HepG2 (cell line): ENCODE results near the gene CAMSAP3. TPM values are rescaled to one million over a fixed set of nuclear protein-coding genes. Genes with fewer than 3 reads are reported as not detected.

Experiments used
- ARNT2 ChIP-seq: sonication (generic); formaldehyde crosslinking; IDR thresholded peaks from 2 replicates; pipeline ENCODE4 v1.8.0; 2022; ENCODE audit warnings: mild to moderate bottlenecking, low read depth, missing genetic modification reagents, moderate library complexity
- CEBPG ChIP-seq: IDR thresholded peaks from 2 replicates; pipeline ENCODE4 v1.6.1; 2016
- HHEX ChIP-seq: IDR thresholded peaks from 2 replicates; pipeline ENCODE4 v1.6.1; 2016; ENCODE audit warnings: control low read depth
- LCORL ChIP-seq, 2 experiments: fragments of 450-650 bp in 1 of 2; sonication (generic) in 1 of 2; formaldehyde crosslinking in 1 of 2; IDR thresholded peaks; 2 replicates each; pipeline versions ENCODE4 v1.5.0 to v1.6.1; 2017 to 2020; ENCODE audit warnings: antibody characterized with exemption in 1 of 2, missing genetic modification reagents in 1 of 2
- NR2F6 ChIP-seq, 2 experiments: IDR thresholded peaks; 2 replicates each; pipeline ENCODE4 v1.6.1; 2016; ENCODE audit warnings: antibody characterized with exemption in 1 of 2, mild to moderate bottlenecking in 1 of 2
- PAX8 ChIP-seq: sonication (generic); formaldehyde crosslinking; IDR thresholded peaks from 2 replicates; pipeline ENCODE4 v1.8.0; 2022; ENCODE audit warnings: mild to moderate bottlenecking, missing genetic modification reagents, borderline replicate concordance
- TEAD2 ChIP-seq: sonication (generic); formaldehyde crosslinking; IDR thresholded peaks from 2 replicates; pipeline ENCODE4 v1.9.0; 2021; ENCODE audit warnings: missing genetic modification reagents
- TEAD3 ChIP-seq: optimal IDR thresholded peaks from 2 replicates; pipeline ENCODE3; 2016; ENCODE audit warnings: borderline replicate concordance
- ZFP37 ChIP-seq: sonication (generic); formaldehyde crosslinking; IDR thresholded peaks from 2 replicates; pipeline ENCODE4 v1.4.0; 2020; ENCODE audit warnings: missing genetic modification reagents, borderline replicate concordance
- ZMYM2 ChIP-seq: sonication (generic); formaldehyde crosslinking; IDR thresholded peaks from 2 replicates; pipeline ENCODE4 v1.8.0; 2022; ENCODE audit warnings: mild to moderate bottlenecking, missing genetic modification reagents
- ZNF230 ChIP-seq: sonication (generic); formaldehyde crosslinking; IDR thresholded peaks from 2 replicates; pipeline ENCODE4 v1.4.0; 2020; ENCODE audit warnings: mild to moderate bottlenecking, missing genetic modification reagents
- ZNF772 ChIP-seq: sonication (generic); formaldehyde crosslinking; IDR thresholded peaks from 2 replicates; pipeline ENCODE4 v1.5.0; 2020; ENCODE audit warnings: mild to moderate bottlenecking, missing genetic modification reagents
- polyA plus RNA-seq, 8 experiments: library from polyadenylated mRNA; depleted of rRNA in 3 of 8; stranded (reverse) in 7 of 8; unstranded in 1 of 8; fragments of >200 nt; fragmentation: Illumina TruSeq in 4 of 8; extraction: Trizol in 4 of 8; gene quantifications; 2 replicates each; pipeline versions ENCODE4 v1.2.1 to v1.2.3, GENCODE V29; 2011 to 2016; ENCODE audit warnings: low read depth in 4 of 8, missing spikeins in 1 of 8, mixed read lengths in 1 of 8; ENCODE audit not compliant: insufficient read depth in 1 of 8
- total RNA-seq, 5 experiments: library from RNA; depleted of rRNA; stranded (reverse); fragments of >200 nt; fragmentation: Illumina TruSeq; extraction: Trizol; gene quantifications; 2 replicates each; pipeline ENCODE4 v1.2.3, GENCODE V29; 2016; ENCODE audit warnings: low read depth in 1 of 5
- TF ChIP-seq, protein P1 (sequence below): sonication (generic); formaldehyde crosslinking; IDR thresholded peaks from 2 replicates; pipeline ENCODE4 v1.5.0; 2020; ENCODE audit warnings: missing genetic modification reagents
- TF ChIP-seq, protein P2 (sequence below): IDR thresholded peaks from 2 replicates; pipeline ENCODE4 v1.6.1; 2016; ENCODE audit warnings: low read depth, missing genetic modification reagents, missing compliant biosample characterization
- TF ChIP-seq, protein P3 (sequence below): sonication (generic); formaldehyde crosslinking; IDR thresholded peaks from 2 replicates; pipeline ENCODE4 v1.8.1; 2023; ENCODE audit warnings: mild to moderate bottlenecking, missing genetic modification reagents
- TF ChIP-seq, protein P4 (sequence below): IDR thresholded peaks from 2 replicates; pipeline ENCODE4 v1.6.1; 2016
- TF ChIP-seq, protein P5 (sequence below): sonication (generic); formaldehyde crosslinking; IDR thresholded peaks from 2 replicates; pipeline ENCODE4 v1.8.1; 2023; ENCODE audit warnings: mild to moderate bottlenecking, missing genetic modification reagents, borderline replicate concordance
- TF ChIP-seq, protein P6 (sequence below): sonication (generic); formaldehyde crosslinking; IDR thresholded peaks from 2 replicates; pipeline ENCODE4 v1.8.1; 2023; ENCODE audit warnings: mild to moderate bottlenecking, inconsistent platforms, moderate library complexity, missing genetic modification reagents, borderline replicate concordance
- TF ChIP-seq, protein P7 (sequence below): IDR thresholded peaks from 2 replicates; pipeline ENCODE4 v1.6.1; 2016; ENCODE audit warnings: missing genetic modification reagents, missing compliant biosample characterization

The CAMSAP3 gene
- total and polyA plus RNA-seq, 2 of the 13 experiments (the other 11 are each of a cell fraction or from before 2014, with no cell fraction given), result 10.8 to 11.8 TPM

DNA sequence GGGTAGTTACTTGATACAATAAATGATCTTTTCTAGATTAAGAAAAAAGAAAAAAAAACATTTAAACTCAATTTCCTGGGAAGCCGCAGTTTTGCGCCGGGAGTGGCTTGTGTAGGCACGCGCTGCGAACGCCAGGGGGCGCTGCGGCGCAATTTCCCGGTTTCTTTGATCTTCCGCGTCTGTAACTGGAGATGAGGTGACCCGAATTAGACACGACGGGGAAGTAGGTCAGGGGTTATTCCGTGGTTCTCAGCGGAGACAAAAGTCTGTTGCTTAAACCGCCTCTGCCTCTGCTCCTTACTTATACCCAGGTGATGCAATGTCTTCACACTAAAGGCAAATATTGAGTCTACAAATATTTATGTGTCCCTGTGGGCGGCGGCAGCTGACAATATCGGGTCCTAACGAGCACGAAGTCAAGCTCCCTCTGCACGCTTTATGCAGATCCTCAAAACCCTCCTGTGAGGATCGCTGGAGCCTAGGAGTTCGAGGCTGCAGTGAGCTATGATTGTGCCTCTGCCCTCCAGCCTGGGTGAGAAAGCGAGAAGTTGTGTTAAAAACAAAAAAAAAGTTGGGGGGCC, 56.5 kb downstream of the CAMSAP3 start (continued):
- TF ChIP-seq, protein P1, sequence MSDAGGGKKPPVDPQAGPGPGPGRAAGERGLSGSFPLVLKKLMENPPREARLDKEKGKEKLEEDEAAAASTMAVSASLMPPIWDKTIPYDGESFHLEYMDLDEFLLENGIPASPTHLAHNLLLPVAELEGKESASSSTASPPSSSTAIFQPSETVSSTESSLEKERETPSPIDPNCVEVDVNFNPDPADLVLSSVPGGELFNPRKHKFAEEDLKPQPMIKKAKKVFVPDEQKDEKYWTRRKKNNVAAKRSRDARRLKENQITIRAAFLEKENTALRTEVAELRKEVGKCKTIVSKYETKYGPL, result no peak
- TF ChIP-seq NR2F6 (IDR thresholded peaks at IDR 0.05), result peak; percentile 87
- peak; percentile 86 for TF ChIP-seq NR2F6 (CRISPR knock-in tag; IDR thresholded peaks at IDR 0.05)
- TF ChIP-seq, protein P2, sequence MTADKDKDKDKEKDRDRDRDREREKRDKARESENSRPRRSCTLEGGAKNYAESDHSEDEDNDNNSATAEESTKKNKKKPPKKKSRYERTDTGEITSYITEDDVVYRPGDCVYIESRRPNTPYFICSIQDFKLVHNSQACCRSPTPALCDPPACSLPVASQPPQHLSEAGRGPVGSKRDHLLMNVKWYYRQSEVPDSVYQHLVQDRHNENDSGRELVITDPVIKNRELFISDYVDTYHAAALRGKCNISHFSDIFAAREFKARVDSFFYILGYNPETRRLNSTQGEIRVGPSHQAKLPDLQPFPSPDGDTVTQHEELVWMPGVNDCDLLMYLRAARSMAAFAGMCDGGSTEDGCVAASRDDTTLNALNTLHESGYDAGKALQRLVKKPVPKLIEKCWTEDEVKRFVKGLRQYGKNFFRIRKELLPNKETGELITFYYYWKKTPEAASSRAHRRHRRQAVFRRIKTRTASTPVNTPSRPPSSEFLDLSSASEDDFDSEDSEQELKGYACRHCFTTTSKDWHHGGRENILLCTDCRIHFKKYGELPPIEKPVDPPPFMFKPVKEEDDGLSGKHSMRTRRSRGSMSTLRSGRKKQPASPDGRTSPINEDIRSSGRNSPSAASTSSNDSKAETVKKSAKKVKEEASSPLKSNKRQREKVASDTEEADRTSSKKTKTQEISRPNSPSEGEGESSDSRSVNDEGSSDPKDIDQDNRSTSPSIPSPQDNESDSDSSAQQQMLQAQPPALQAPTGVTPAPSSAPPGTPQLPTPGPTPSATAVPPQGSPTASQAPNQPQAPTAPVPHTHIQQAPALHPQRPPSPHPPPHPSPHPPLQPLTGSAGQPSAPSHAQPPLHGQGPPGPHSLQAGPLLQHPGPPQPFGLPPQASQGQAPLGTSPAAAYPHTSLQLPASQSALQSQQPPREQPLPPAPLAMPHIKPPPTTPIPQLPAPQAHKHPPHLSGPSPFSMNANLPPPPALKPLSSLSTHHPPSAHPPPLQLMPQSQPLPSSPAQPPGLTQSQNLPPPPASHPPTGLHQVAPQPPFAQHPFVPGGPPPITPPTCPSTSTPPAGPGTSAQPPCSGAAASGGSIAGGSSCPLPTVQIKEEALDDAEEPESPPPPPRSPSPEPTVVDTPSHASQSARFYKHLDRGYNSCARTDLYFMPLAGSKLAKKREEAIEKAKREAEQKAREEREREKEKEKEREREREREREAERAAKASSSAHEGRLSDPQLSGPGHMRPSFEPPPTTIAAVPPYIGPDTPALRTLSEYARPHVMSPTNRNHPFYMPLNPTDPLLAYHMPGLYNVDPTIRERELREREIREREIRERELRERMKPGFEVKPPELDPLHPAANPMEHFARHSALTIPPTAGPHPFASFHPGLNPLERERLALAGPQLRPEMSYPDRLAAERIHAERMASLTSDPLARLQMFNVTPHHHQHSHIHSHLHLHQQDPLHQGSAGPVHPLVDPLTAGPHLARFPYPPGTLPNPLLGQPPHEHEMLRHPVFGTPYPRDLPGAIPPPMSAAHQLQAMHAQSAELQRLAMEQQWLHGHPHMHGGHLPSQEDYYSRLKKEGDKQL (CRISPR knock-in tag), result peak; percentile 88; the same call in 1 of the 2 replicates
- TF ChIP-seq, protein P3, sequence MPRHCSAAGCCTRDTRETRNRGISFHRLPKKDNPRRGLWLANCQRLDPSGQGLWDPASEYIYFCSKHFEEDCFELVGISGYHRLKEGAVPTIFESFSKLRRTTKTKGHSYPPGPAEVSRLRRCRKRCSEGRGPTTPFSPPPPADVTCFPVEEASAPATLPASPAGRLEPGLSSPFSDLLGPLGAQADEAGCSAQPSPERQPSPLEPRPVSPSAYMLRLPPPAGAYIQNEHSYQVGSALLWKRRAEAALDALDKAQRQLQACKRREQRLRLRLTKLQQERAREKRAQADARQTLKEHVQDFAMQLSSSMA (CRISPR knock-in tag), result no peak; the same call in 1 of the 2 replicates
- TF ChIP-seq ZMYM2 (CRISPR knock-in tag), result peak; percentile 90
- 0 out of 2 replicates have a peak, but pooled peaks have one; percentile 59 for TF ChIP-seq ZNF772 (CRISPR knock-in tag)
- TF ChIP-seq TEAD3, result peak; percentile 76
- TF ChIP-seq TEAD2 (CRISPR knock-in tag), result no peak
- TF ChIP-seq HHEX, result peak; percentile 74
- TF ChIP-seq, protein P4, sequence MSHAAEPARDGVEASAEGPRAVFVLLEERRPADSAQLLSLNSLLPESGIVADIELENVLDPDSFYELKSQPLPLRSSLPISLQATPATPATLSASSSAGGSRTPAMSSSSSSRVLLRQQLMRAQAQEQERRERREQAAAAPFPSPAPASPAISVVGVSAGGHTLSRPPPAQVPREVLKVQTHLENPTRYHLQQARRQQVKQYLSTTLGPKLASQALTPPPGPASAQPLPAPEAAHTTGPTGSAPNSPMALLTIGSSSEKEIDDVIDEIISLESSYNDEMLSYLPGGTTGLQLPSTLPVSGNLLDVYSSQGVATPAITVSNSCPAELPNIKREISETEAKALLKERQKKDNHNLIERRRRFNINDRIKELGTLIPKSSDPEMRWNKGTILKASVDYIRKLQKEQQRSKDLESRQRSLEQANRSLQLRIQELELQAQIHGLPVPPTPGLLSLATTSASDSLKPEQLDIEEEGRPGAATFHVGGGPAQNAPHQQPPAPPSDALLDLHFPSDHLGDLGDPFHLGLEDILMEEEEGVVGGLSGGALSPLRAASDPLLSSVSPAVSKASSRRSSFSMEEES (CRISPR knock-in tag), result peak; percentile 54; the same call in 1 of the 2 replicates
- TF ChIP-seq, protein P5, sequence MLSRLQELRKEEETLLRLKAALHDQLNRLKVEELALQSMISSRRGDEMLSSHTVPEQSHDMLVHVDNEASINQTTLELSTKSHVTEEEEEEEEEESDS (CRISPR knock-in tag), result no peak
- TF ChIP-seq, protein P6, sequence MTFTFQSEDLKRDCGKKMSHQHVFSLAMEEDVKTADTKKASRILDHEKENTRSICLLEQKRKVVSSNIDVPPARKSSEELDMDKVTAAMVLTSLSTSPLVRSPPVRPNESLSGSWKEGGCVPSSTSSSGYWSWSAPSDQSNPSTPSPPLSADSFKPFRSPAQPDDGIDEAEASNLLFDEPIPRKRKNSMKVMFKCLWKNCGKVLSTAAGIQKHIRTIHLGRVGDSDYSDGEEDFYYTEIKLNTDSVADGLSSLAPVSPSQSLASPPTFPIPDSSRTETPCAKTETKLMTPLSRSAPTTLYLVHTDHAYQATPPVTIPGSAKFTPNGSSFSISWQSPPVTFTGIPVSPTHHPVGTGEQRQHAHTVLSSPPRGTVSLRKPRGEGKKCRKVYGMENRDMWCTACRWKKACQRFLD, result no peak
- peak; percentile 57; the same call in 1 of the 2 replicates for TF ChIP-seq ARNT2 (CRISPR knock-in tag)
- TF ChIP-seq ZFP37 (CRISPR knock-in tag), result no peak
- peak; percentile 98 for TF ChIP-seq CEBPG (CRISPR knock-in tag)
- TF ChIP-seq LCORL (IDR thresholded peaks at IDR 0.05), result no peak
- TF ChIP-seq LCORL (CRISPR knock-in tag; IDR thresholded peaks at IDR 0.05), result peak; percentile 93
- TF ChIP-seq PAX8 (CRISPR knock-in tag), result no peak
- TF ChIP-seq ZNF230 (CRISPR knock-in tag), result peak; percentile 48; the same call in 1 of the 2 replicates
- TF ChIP-seq, protein P7, sequence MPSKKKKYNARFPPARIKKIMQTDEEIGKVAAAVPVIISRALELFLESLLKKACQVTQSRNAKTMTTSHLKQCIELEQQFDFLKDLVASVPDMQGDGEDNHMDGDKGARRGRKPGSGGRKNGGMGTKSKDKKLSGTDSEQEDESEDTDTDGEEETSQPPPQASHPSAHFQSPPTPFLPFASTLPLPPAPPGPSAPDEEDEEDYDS, result peak; percentile 41
